GM21423 (cell line): Measurements from ENCODE around the gene STX10.

Source experiments
- ATAC-seq: cut with Tn5 transposase; IDR thresholded peaks from one replicate; pipeline ENCODE4 v1.9.1; 2021; ENCODE audit warnings: mild to moderate bottlenecking, moderate library complexity; ENCODE audit not compliant: unreplicated experiment

The STX10 gene

DNA sequence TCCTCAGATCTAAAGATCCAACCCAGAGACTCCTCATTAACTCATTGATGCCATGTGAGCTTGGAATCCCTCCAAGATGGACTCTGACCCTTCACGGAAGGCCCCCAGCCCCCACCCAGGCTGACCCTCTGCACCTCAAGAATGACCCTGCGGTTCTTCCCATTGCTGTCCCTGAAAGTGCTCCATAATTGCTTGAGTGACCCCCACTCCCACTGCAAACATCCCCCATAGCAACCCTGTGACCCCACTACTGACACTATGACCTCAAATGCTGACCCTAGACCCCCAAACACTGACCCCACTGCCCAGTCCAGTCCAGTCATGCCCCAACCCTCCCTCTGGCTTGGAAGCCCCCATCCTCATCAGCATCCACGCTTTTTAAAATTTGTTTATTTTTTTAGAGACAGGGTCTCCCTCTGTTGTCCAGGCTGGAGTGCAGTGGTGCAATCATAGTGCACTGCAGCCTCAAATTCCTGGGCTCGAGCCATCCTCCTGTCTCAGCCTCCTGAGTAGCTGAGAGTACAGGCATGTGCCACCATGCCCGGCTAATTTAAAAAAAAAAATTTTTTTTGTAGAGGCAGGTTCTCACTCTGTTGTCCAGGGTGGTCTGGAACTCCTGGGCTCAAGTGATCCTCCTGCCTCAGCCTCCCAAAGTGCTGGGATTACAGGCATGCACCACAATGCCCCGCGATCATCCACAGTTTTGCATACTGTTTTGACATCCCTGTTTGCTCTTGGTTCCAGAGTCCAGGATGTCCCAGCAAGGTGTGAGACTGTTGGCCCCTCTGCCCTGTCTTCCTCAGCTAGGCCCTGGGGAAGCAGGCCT, 48.4 kb downstream of the STX10 start:
- no peak for ATAC-seq

DNA sequence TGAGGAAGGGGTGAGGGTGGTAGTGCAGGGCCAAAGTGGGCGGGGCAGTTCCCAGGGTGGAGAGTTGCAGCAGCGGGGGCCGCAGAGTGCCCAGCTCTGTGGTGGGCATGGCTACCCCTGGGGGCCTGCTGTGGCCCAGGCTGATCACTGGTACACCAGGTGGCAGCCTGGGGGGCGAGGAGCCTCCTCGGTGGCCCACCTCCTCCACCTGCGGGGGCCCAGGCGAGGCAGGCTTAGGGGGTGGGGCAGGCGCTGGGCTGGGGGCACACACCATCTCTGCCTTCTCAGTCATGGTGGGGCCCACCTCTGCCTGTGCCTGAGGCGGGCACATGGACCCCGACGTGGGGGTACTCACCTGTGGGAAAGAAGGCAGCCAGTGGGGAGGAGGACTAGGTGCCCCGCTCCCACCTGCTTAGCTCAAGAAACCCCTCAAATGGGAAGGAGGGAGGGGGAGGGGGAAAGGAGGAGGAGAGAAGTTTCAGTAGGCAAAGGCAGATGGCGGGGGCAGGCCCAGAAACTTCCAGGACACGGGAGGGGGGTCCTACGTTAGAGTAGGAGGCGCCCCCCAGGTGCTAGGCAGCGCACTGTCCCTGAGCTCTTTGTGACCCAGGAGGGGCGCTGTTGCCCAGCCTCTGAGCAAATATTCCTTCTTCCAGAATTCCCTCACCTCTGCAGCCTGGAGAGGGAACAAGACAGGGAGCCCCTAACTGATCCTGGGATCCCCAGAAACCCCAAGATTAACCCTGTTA, 49.2 kb downstream of the STX10 start:
- no peak for ATAC-seq

DNA sequence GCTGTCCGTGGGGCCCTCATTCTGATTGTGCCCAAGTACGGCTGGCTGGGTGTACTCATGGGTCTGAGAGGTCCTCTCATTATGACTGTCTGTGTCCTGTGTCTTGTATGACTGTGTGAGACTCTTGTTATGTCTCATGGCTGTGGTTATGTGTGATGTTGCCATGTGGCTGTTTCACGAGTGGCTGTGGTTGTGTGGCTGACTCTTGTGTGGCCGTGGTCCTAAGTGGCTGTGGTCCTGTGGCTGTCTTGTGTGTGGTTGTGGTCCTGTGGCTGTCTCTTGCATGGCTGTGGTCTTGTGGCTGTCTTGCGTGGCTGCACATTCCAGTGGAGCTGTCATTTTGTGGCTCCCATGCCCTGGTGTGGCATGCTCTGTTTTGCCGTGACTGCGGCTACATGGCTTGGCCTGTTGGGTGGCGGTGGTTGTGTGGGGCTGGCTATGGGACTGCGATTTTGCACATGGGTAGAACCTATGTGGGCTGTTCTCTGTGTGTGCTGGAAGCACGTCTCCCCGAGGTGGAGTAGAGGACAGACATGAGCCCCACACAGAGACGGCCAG, 50.1 kb downstream of the STX10 start:
- no peak for ATAC-seq

DNA sequence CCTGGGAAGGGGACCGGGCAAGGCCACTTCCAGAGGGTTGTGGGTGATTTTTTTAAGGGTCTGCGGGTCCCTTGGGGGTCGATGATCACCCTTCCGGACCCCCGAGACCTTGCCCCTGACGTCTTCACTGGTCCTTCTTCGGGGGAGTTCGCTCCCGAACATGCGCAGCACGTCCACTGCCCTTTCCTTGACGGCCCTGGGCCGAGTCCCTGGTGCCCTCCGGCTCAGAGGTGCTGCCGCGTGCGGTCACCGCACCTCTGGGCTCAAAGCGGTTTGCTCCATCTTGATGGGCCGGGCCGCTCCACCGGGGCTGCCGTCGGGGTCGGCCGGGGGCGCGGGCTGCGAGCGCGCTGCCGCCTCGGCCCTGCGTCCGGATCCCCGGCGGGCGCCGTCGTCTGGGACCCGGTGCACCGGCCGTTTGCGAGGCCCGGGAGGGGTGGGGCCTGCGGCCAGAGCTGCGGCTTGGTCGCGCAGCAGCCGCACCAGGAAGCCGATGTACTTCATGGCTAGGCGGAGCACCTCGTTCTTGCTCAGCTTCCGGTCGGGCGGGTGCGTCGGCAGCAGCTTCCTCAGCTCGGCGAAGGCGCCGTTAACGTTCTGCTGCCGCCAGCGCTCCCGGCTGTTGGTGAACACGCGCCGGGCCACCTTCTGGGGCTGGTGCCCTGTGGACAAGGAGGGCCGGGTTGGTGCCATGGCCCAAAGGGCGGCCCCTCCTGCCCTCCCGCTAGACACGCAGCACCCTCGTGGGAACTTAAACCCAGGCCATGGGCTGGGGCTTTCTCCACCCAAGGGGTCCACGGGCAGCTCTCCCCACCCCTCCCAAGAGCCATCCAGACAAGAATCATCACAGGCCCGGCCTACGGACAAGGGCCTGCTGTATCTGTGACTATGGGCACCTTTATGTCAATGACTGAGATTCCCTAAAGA, 50.8 kb downstream of the STX10 start:
- no peak for ATAC-seq

GRCh38 chr19:13098277-13099072, 51.7 kb downstream of the STX10 start:
- no peak for ATAC-seq

DNA sequence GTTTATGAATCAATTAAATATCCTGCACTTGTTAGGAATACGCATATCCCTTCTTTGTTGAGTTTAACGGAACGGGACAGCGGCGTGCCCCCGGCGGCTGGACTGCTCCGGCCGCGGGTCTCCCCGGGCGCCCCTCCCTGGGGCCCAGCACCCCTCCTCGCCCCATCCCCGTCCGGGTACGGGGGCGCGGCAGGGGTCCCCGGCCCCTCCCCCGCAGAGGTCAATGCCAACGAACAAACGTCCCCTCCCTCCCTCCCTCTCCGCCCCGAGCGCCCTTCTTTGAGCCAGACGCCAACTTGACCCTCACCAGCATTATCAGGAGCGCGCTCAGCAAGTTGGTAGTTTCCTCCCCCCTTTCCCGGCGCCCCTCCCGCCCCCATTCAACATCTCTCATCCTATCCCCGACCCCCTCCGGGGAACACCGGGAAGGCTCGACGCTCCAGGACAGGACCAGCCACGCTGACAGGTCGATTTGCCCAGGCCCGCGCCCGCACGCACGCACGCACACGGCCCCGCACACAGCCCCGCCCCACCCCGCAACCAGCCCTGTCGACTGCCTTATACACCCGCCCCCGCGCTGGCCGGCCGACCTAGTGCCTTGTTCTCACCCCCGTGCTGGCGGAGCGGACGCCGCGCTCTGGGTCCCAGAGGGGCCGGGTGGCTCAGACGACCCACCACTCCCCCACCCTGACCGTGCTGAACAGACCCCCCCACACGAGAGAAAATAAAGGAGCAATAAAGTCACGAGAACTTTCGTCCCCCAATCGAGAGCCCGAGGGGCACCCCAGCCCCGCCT, 52.5 kb downstream of the STX10 start:
- no peak for ATAC-seq

GRCh38 chr19:13097033-13097462, 53.1 kb downstream of the STX10 start:
- ATAC-seq, result no peak

DNA sequence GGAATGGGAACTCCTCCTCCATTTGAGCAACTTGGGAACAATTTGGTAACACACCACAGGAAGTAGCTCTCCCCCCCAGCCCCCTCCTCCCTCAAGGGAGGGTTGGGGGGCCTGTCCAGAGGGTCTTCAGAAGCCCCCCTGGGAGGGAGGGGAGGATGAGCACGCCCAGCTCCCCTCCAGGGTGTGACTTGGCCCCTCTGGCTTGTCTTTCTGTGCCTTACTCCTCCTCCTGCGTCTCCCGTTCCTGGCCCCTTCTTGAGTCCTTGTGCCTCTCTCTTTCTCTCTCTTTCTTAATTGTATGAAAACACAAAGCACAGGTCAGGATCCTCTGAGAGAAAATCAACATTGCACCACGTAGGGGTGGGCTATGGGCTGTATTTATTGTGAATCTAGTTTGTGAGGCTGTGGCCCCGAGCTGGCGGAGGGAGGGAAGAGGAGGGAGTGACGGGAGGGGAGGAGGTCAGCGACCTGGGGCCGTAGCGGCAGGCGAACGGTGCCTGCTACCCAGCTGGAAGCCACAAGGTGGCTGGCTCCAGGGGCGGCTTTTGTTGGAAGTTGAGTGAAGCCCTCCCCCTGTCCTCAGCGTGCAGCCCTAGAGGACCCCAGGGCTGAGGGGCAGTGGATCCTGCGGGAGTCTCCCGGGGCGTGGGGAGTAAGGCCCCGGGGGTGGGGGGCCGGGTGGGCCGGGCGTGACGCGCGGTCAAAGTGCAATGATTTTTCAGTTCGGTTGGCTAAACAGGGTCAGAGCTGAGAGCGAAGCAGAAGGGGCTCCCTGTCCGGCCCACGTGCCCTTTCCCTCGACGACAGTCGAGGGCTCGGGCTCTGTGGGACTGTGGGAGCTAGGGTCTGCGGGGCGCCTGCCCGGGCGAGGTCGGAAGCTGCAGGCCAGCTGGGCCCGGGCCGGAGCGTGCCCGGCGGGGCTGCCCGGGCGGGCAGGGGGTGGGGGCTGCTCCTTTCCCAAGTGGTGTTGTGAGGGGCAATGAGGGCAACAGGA, 53.9 kb downstream of the STX10 start:
- ATAC-seq, result no peak

- ATAC-seq, result no peak
These were observed 54.8 kb downstream of the STX10 start for GRCh38 chr19:13095393-13095784.

- ATAC-seq, result no peak
These were observed 55.3 kb downstream of the STX10 start for GRCh38 chr19:13094771-13095392.

DNA sequence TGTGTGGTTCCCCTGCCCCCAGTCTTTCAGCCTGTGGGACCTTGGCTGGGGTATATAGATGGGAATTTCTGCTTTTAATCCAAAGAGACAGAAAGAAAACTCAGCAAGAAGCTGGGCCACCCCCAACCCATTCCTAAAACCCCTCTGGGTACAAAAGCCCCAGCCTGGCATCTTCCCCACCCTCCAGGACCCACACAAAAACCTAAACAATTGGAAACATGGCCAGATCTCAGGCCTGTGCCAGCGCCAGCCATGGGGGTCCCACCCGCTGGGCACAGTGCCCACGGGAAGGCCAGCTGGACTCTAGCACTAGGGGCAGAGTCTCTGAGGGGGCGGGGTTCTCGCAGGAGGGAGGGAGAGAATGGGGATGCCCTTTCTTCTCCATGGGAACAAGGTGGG, 56.1 kb downstream of the STX10 start:
- ATAC-seq, result no peak
